ENCODE results near the gene NCOR1.

GRCh38 chr17:16046966-16047365, 168.4 kb downstream of the NCOR1 start:
- TF ChIP-seq, protein P1, sequence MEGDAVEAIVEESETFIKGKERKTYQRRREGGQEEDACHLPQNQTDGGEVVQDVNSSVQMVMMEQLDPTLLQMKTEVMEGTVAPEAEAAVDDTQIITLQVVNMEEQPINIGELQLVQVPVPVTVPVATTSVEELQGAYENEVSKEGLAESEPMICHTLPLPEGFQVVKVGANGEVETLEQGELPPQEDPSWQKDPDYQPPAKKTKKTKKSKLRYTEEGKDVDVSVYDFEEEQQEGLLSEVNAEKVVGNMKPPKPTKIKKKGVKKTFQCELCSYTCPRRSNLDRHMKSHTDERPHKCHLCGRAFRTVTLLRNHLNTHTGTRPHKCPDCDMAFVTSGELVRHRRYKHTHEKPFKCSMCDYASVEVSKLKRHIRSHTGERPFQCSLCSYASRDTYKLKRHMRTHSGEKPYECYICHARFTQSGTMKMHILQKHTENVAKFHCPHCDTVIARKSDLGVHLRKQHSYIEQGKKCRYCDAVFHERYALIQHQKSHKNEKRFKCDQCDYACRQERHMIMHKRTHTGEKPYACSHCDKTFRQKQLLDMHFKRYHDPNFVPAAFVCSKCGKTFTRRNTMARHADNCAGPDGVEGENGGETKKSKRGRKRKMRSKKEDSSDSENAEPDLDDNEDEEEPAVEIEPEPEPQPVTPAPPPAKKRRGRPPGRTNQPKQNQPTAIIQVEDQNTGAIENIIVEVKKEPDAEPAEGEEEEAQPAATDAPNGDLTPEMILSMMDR (IDR thresholded peaks at IDR 0.05; ENCODE audit: insufficient read depth, low read length, poor library complexity, severe bottlenecking): no peak
- TF ChIP-seq EZH2phosphoT487 (conservative IDR thresholded peaks at IDR 0.05; ENCODE audit: low read length): no peak
